ENCODE results near the gene LRRTM3.

Gene LRRTM3

DNA sequence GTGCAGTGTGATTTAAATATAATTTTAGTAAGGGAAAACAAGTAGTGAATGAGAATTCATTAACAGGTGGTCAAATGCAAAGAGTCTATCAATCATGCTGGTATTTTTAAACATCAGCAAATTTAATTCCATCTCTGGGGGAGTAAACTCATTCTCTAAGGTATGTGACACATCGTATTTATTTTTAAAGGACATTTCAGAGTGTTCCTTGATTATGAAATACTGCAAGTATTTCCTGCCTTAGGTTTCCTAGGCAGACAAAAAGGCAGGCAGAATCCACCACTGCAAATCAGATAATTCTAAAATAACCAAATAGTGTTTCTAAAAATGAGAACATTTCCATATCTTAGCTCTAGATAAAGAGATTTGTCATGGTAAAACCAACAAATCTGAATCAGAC lies 193.8 kb downstream of the LRRTM3 start:
- TF ChIP-seq FOXP2 (optimal IDR thresholded peaks at IDR 0.05; ENCODE audit: borderline replicate concordance, extremely low read depth, extremely low read length, insufficient read depth) (no peak), SIN3A (IDR thresholded peaks at IDR 0.05; ENCODE audit: borderline replicate concordance, insufficient read depth, low read length) (no peak), POLR2AphosphoS5 (IDR thresholded peaks at IDR 0.05; ENCODE audit: low read depth, low read length) (no peak), TAF1 (IDR thresholded peaks at IDR 0.05; ENCODE audit: borderline replicate concordance, insufficient read depth, low read length) (no peak)
- TF ChIP-seq, protein P1, sequence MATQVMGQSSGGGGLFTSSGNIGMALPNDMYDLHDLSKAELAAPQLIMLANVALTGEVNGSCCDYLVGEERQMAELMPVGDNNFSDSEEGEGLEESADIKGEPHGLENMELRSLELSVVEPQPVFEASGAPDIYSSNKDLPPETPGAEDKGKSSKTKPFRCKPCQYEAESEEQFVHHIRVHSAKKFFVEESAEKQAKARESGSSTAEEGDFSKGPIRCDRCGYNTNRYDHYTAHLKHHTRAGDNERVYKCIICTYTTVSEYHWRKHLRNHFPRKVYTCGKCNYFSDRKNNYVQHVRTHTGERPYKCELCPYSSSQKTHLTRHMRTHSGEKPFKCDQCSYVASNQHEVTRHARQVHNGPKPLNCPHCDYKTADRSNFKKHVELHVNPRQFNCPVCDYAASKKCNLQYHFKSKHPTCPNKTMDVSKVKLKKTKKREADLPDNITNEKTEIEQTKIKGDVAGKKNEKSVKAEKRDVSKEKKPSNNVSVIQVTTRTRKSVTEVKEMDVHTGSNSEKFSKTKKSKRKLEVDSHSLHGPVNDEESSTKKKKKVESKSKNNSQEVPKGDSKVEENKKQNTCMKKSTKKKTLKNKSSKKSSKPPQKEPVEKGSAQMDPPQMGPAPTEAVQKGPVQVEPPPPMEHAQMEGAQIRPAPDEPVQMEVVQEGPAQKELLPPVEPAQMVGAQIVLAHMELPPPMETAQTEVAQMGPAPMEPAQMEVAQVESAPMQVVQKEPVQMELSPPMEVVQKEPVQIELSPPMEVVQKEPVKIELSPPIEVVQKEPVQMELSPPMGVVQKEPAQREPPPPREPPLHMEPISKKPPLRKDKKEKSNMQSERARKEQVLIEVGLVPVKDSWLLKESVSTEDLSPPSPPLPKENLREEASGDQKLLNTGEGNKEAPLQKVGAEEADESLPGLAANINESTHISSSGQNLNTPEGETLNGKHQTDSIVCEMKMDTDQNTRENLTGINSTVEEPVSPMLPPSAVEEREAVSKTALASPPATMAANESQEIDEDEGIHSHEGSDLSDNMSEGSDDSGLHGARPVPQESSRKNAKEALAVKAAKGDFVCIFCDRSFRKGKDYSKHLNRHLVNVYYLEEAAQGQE (IDR thresholded peaks at IDR 0.05; ENCODE audit: insufficient read depth in 1 of 2, low read depth in 2 of 2, low read length in 2 of 2): no peak

DNA sequence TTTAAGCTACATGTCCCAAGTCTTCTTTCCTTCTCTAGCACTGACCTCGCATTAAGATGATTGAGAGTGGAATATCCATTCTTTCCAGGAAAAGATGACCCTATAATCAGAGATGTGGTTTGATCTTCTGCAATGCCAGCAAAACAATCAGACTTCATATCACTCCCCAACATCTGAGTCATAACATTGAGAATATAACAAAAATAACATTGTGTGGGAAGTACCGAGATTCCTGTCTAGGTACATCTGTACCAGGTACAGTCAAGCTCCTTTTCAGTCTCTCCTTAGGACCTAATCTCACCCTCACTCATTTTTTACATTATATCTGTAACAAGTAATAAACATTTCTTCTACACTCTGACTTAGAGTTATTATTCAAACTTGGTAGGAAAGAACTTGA lies 201.6 kb downstream of the LRRTM3 start:
- TF ChIP-seq SIN3A (IDR thresholded peaks at IDR 0.05; ENCODE audit: borderline replicate concordance, insufficient read depth, low read length) (no peak), POLR2AphosphoS5 (IDR thresholded peaks at IDR 0.05; ENCODE audit: low read depth, low read length) (no peak), FOXP2 (optimal IDR thresholded peaks at IDR 0.05; ENCODE audit: borderline replicate concordance, extremely low read depth, extremely low read length, insufficient read depth) (no peak), TAF1 (IDR thresholded peaks at IDR 0.05; ENCODE audit: borderline replicate concordance, insufficient read depth, low read length) (no peak)
- TF ChIP-seq, protein P1 (IDR thresholded peaks at IDR 0.05; ENCODE audit: insufficient read depth in 1 of 2, low read depth in 2 of 2, low read length in 2 of 2): no peak

DNA sequence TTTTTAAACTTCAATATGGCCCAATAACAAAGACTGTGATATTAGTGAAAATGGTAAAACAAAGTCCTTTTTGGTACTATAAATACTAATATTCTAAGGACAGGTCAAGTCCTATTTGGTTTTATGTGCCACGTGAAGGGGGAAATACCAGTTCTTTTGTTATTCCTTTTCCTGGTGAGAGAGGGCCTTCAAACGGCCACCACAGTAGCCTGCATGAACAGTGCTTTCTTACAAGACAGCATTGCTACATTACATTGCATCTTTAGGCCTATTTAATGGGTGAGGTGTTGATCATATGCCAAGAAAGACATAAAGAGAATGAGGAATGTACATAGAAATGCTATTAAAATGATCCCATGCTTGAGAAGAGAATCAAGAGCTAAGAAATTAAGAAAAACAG lies 214.8 kb downstream of the LRRTM3 start:
- no peak for TF ChIP-seq FOXP2 (optimal IDR thresholded peaks at IDR 0.05; ENCODE audit: borderline replicate concordance, extremely low read depth, extremely low read length, insufficient read depth)
- TF ChIP-seq SIN3A (IDR thresholded peaks at IDR 0.05; ENCODE audit: borderline replicate concordance, insufficient read depth, low read length): no peak
- TF ChIP-seq, protein P1 (IDR thresholded peaks at IDR 0.05; ENCODE audit: insufficient read depth in 1 of 2, low read depth in 2 of 2, low read length in 2 of 2): no peak
- no peak for TF ChIP-seq POLR2AphosphoS5 (IDR thresholded peaks at IDR 0.05; ENCODE audit: low read depth, low read length)
- no peak for TF ChIP-seq TAF1 (IDR thresholded peaks at IDR 0.05; ENCODE audit: borderline replicate concordance, insufficient read depth, low read length)

DNA sequence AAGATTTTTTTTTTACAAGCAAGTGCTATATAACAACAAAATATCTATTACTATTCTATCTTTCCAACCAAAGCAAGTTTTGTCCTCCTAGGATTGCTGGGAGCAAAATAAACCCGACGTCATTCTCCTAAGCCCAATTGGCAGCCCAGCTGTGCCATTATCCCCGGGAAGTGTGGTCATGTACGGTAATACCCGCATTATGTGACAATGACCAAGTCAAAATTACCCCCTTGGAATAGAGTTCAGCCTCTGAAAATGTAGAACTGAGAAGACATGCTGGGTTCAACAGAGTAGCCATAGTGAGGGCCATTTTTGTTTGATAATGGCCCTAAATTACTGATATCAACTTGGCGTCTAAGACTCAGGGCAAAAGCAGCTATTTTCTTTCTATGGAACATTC lies 215.5 kb downstream of the LRRTM3 start:
- TF ChIP-seq POLR2AphosphoS5 (IDR thresholded peaks at IDR 0.05; ENCODE audit: low read depth, low read length) (no peak), SIN3A (IDR thresholded peaks at IDR 0.05; ENCODE audit: borderline replicate concordance, insufficient read depth, low read length) (no peak), FOXP2 (optimal IDR thresholded peaks at IDR 0.05; ENCODE audit: borderline replicate concordance, extremely low read depth, extremely low read length, insufficient read depth) (no peak), TAF1 (IDR thresholded peaks at IDR 0.05; ENCODE audit: borderline replicate concordance, insufficient read depth, low read length) (no peak)
- TF ChIP-seq, protein P1 (IDR thresholded peaks at IDR 0.05; ENCODE audit: insufficient read depth in 1 of 2, low read depth in 2 of 2, low read length in 2 of 2): no peak

DNA sequence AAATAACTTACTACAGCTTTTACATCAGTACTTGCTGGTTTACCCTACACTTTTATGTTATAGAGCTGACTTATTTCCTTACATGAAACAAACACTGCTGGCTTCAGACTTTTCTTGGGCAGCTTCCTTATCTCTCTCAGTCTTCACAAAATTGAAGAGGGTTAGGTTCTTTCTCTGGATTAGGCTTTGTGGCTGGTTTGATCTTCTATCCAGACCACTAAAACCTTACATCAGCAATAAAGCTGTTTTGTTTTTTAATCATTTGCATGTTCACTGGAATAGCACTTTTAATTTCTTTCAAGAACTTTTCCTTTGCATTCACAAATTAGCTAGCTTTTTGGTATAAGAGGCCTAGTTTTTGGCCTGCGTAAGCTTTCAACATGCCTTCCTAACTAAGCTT lies 218.7 kb downstream of the LRRTM3 start:
- no peak for TF ChIP-seq FOXP2 (optimal IDR thresholded peaks at IDR 0.05; ENCODE audit: borderline replicate concordance, extremely low read depth, extremely low read length, insufficient read depth)
- TF ChIP-seq POLR2AphosphoS5 (IDR thresholded peaks at IDR 0.05; ENCODE audit: low read depth, low read length): no peak
- TF ChIP-seq, protein P1 (IDR thresholded peaks at IDR 0.05; ENCODE audit: insufficient read depth in 1 of 2, low read depth in 2 of 2, low read length in 2 of 2): no peak
- no peak for TF ChIP-seq SIN3A (IDR thresholded peaks at IDR 0.05; ENCODE audit: borderline replicate concordance, insufficient read depth, low read length)
- TF ChIP-seq TAF1 (IDR thresholded peaks at IDR 0.05; ENCODE audit: borderline replicate concordance, insufficient read depth, low read length): no peak
